Peyer's patch (tissue), 4 donors: ENCODE measurements around the gene TXNDC2.

Source experiments
- POLR2A ChIP-seq, 2 donors: fragments of 450-650 bp; IDR thresholded peaks; one replicate each; pipeline ENCODE4 v1.5.1; 2017; ENCODE audit warnings: antibody characterized with exemption in 2 of 2, mild to moderate bottlenecking in 2 of 2, moderate library complexity in 2 of 2
- TF ChIP-seq, protein P1 (sequence below), 6 experiments: fragments of 450-650 bp in 4 of 6; fragments of 200-600 bp in 2 of 6; sonication (generic) in 1 of 6; IDR thresholded peaks; one replicate each; pipeline ENCODE4 v1.5.1; 2017 to 2019; ENCODE audit warnings: antibody characterized with exemption in 6 of 6, mild to moderate bottlenecking in 3 of 6, moderate library complexity in 1 of 6

DNA sequence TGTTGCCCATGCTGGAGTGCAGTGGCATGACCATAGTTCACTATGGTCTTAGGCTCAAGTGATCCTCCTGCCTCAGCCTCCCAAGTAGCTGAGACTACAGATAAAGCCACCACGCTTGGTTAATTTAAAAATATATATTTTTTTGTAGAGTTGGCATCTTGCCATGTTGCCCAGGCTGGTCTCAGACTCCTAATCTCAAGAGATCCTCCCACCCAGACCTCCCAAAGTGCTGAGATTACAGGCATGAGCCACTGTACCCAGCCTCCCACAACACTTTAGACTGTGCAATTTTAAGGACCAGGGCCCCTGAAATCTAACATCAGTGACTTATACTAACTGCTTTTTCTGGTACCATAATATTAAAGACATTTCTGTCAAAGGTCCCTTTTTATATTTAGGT lies 5.2 kb downstream of the TXNDC2 start:
- TF ChIP-seq, protein P1, sequence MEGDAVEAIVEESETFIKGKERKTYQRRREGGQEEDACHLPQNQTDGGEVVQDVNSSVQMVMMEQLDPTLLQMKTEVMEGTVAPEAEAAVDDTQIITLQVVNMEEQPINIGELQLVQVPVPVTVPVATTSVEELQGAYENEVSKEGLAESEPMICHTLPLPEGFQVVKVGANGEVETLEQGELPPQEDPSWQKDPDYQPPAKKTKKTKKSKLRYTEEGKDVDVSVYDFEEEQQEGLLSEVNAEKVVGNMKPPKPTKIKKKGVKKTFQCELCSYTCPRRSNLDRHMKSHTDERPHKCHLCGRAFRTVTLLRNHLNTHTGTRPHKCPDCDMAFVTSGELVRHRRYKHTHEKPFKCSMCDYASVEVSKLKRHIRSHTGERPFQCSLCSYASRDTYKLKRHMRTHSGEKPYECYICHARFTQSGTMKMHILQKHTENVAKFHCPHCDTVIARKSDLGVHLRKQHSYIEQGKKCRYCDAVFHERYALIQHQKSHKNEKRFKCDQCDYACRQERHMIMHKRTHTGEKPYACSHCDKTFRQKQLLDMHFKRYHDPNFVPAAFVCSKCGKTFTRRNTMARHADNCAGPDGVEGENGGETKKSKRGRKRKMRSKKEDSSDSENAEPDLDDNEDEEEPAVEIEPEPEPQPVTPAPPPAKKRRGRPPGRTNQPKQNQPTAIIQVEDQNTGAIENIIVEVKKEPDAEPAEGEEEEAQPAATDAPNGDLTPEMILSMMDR (IDR thresholded peaks at IDR 0.05) = no peak
- TF ChIP-seq POLR2A (IDR thresholded peaks at IDR 0.05) = no peak
